Lung (tissue), 12 donors: ENCODE measurements around the gene SDS. TPM values are rescaled to one million over a fixed set of nuclear protein-coding genes. Genes with fewer than 3 reads are reported as not detected.
"Not testable (repeated sequence)": the region's sequence is repeated elsewhere in the genome, so short reads cannot be mapped to it uniquely, and the experiment has no call there.

Source experiments
- ATAC-seq: fragments of 200-7000 bp; cut with Tn5 transposase; one replicate; pipeline ENCODE4 v1.9.1; 2020; ENCODE audit warnings: moderate number of reproducible peaks; ENCODE audit not compliant: insufficient read depth, low FRiP score
- DNase-seq, 3 donors: peaks; one replicate each; pipeline ENCODE4 v3.0.0-alpha.2; 2013 to 2017
- H3K27ac ChIP-seq, 2 donors: one replicate each; pipeline ENCODE4 v1.5.1; 2013; ENCODE audit warnings: mild to moderate bottlenecking in 2 of 2, moderate library complexity in 2 of 2, control low read depth in 1 of 2, inconsistent platforms in 1 of 2, low read depth in 1 of 2, low read length in 1 of 2
- H3K27me3 ChIP-seq, 3 donors: one replicate each; pipeline ENCODE4 v1.5.1; 2013; ENCODE audit warnings: low read length in 2 of 3; ENCODE audit not compliant: control insufficient read depth in 3 of 3, insufficient read depth in 3 of 3
- H3K36me3 ChIP-seq, 4 donors: one replicate each; pipeline ENCODE4 v1.5.1; 2013; ENCODE audit warnings: low read length in 4 of 4, mild to moderate bottlenecking in 1 of 4, moderate library complexity in 1 of 4; ENCODE audit not compliant: control insufficient read depth in 4 of 4, insufficient read depth in 4 of 4
- H3K4me1 ChIP-seq, 5 donors: one replicate each; pipeline ENCODE4 v1.5.1; 2013; ENCODE audit warnings: low read length in 5 of 5, mild to moderate bottlenecking in 2 of 5, moderate library complexity in 1 of 5; ENCODE audit not compliant: control insufficient read depth in 5 of 5, insufficient read depth in 5 of 5
- H3K4me3 ChIP-seq: one replicate; pipeline ENCODE4 v1.5.1; 2013; ENCODE audit warnings: mild to moderate bottlenecking, control low read depth, moderate library complexity
- H3K9ac ChIP-seq, 2 donors: one replicate each; pipeline ENCODE4 v1.5.1; 2013; ENCODE audit warnings: low read length in 2 of 2, control low read depth in 1 of 2; ENCODE audit not compliant: insufficient read depth in 1 of 2
- H3K9me3 ChIP-seq, 4 donors: one replicate each; pipeline ENCODE4 v1.5.1; 2013; ENCODE audit warnings: low read length in 3 of 4, mild to moderate bottlenecking in 1 of 4, moderate library complexity in 1 of 4; ENCODE audit not compliant: control insufficient read depth in 4 of 4, insufficient read depth in 3 of 4
- WGBS, 2 donors: extraction: QIAGEN DNeasy Blood & Tissue Kit; methylation state at CpG; one replicate each; pipeline ENCODE4 v1.1.7; 2013; 5-methylcytosine and 5-hydroxymethylcytosine counted together
- polyA plus RNA-seq, 2 donors: library from polyadenylated mRNA; stranded (reverse); fragments of 200-250 nt; gene quantifications; one replicate each; pipeline ENCODE4 v1.2.1, GENCODE V29; 2013
- total RNA-seq, 2 donors: library from RNA; depleted of rRNA in 1 of 2; stranded (reverse); fragments of >200 nt in 1 of 2; gene quantifications; one replicate each; pipeline ENCODE4 v1.2.1, GENCODE V29; 2014 to 2021
- TF ChIP-seq, protein P1 (sequence below): IDR thresholded peaks from 2 replicates; pipeline ENCODE4 v1.5.1; 2012; ENCODE audit warnings: mild to moderate bottlenecking; ENCODE audit errors: control extremely low read depth, extremely low read depth
- donor health status: control.
- donor health status: control.
- donor health status: Bipolar disorder and iron deficiency.
- donor health status: healthy.
- donor health status: DM: yes; HTN: yes; CAD: no.

Gene SDS
- total and polyA plus RNA-seq, 4 donors, result 0.20 to 8.4 (median 2.1) TPM

DNA sequence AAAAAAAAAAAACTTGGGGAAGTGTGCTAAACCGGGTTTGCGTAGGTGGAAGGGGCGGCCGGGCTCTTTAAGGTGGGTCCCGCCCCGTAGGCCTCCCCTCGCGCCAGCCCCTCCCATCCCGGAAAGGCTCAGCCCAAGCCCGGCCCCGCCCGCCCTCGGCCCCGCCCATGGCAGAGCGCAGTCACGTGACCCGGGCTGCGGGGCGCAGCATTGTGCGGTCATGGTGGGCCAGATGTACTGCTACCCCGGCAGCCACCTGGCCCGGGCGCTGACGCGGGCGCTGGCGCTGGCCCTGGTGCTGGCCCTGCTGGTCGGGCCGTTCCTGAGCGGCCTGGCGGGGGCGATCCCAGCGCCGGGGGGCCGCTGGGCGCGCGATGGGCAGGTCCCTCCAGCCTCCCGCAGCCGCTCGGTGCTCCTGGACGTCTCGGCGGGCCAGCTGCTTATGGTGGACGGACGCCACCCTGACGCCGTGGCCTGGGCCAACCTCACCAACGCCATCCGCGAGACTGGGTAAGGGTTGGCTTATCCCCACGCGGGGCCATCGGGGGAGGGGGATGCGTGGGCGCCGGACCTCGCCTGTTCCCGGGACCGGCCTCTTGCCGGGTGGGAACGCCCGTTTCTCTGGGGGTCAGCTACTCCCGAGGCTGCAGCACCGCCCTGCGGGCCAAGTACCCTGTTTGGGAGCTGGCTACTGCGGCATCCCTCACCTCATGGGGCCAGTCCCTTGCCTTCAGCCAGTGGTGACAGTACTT is 45.1 kb downstream of the SDS start, which contains the start of gene PLBD2:
Gene PLBD2, plus strand, starts transcription at position 207 of the 752 bp plus-strand sequence. Its CDS starts 14 bp downstream, at position 221.
- Histone ChIP-seq H3K27ac (peak within 1 kb of the TSS; percentile 86 to 94), H3K36me3 (no peaks in the 10 kb centered on the region), H3K9me3 (no peaks in the 10 kb centered on the region), H3K4me3 (peak within 1 kb of the TSS; percentile 89), H3K9ac (peak within 1 kb of the TSS; percentile 52 to 71), H3K4me1 (peaks cover 0 to 11% (median 6%) of the 10 kb centered on the region in 5 donors), H3K27me3 (no peaks in the 10 kb centered on the region)
- TF ChIP-seq, protein P1, sequence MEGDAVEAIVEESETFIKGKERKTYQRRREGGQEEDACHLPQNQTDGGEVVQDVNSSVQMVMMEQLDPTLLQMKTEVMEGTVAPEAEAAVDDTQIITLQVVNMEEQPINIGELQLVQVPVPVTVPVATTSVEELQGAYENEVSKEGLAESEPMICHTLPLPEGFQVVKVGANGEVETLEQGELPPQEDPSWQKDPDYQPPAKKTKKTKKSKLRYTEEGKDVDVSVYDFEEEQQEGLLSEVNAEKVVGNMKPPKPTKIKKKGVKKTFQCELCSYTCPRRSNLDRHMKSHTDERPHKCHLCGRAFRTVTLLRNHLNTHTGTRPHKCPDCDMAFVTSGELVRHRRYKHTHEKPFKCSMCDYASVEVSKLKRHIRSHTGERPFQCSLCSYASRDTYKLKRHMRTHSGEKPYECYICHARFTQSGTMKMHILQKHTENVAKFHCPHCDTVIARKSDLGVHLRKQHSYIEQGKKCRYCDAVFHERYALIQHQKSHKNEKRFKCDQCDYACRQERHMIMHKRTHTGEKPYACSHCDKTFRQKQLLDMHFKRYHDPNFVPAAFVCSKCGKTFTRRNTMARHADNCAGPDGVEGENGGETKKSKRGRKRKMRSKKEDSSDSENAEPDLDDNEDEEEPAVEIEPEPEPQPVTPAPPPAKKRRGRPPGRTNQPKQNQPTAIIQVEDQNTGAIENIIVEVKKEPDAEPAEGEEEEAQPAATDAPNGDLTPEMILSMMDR, result no peak
- WGBS, 2 donors, result 1 to 3% methylated on average over 31 to 67 of the region's 67 CpGs
- DNase-seq (peak; percentile 95 to 96 (median 96)), ATAC-seq (peak; percentile 97)

DNA sequence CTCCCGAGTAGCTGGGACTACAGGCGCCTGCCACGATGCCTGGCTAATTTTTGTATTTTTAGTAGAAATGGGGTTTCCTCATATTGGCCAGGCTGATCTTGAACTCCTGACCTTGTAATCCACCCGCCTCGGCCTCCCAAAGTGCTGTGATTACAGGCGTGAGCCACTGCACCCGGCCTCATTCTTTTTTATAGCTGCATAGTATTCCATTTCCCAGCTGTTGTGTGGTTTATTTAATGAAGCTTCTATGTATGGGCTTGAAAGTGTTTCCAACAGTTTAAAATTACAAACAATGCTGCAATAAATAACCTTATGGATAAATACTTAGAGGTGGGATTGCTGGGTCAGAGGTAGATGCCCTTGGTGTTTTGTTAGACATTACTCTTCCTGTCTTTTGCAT is 49.5 kb downstream of the SDS start:
- not testable (repeated sequence) for H3K4me3 ChIP-seq, H3K9ac ChIP-seq, H3K9me3 ChIP-seq, H3K27ac ChIP-seq, ATAC-seq, H3K36me3 ChIP-seq, H3K27me3 ChIP-seq, H3K4me1 ChIP-seq, DNase-seq
- 90 to 96% methylated on average over 7 of the region's 7 CpGs for WGBS, 2 donors

- DNase-seq (no peak), ATAC-seq (no peak)
- TF ChIP-seq, protein P1, result no peak
- Histone ChIP-seq H3K9me3 (no peaks in the 10 kb centered on the region), H3K27me3 (peaks cover 0 to 6% (median 4%) of the 10 kb centered on the region in 3 donors), H3K36me3 (no peaks in the 10 kb centered on the region), H3K4me1 (no peaks in the 10 kb centered on the region), H3K27ac (no peak overlapping the region), H3K9ac (no peak overlapping the region), H3K4me3 (no peak overlapping the region)
These were observed 52.6 kb downstream of the SDS start for GRCh38 chr12:113351089-113351488.

DNA sequence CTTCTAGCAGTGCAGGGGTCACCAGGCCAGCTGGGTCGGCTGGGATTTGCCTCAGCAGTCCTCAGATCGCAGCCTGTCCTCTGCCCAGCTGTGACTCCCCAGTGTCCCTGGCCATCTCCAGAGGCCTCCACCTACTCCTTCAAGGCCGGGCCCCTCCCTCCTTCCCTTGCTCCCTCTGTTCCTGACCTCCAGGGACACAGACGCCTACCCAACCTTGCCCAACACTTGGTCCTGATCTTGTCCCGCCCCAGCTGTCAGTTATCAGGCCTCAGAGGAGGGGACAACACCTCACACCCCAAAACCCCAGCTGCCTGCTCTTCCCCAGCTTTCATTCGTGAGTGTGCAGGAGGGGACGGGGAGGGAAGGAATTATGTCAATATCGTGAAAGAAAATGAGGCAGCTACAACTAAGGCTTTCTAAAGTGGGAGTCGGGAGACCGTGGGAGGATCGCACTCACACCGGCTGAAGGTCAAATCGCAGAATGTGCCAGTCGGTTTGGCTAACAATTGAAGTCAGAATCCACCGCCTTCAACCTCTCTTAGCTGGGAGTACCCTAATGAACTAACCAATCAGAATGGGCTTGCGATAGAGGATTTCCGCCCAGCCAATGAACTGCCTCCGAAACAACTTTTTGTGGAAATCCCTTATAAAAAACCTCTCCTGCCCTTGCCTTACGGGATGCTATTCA is 54.7 kb downstream of the SDS start:
- Histone ChIP-seq H3K9ac (no peak overlapping the region), H3K36me3 (no peaks in the 10 kb centered on the region), H3K9me3 (no peaks in the 10 kb centered on the region), H3K4me3 (no peak overlapping the region), H3K27me3 (peaks cover 0 to 6% (median 4%) of the 10 kb centered on the region in 3 donors), H3K4me1 (no peaks in the 10 kb centered on the region), H3K27ac (no peak overlapping the region)
- DNase-seq (no peak), ATAC-seq (no peak)
- TF ChIP-seq, protein P1, result no peak
- WGBS, 2 donors, result 65 to 76% methylated on average over 19 of the region's 19 CpGs
